Activated CD4-positive, alpha-beta T cell treated with anti-CD3 and anti-CD28 coated beads, Interleukin-10, Interleukin-2, amounts not matched to agents 100 ng/mL and 50 ng/mL, durations not matched to agents 16 hours and 8 hours (primary cell): Measurements from ENCODE around the gene TPM2.

Experiments
- DNase-seq: peaks from one replicate; pipeline ENCODE4 v3.0.0-alpha.2; 2020

Gene TPM2

DNA sequence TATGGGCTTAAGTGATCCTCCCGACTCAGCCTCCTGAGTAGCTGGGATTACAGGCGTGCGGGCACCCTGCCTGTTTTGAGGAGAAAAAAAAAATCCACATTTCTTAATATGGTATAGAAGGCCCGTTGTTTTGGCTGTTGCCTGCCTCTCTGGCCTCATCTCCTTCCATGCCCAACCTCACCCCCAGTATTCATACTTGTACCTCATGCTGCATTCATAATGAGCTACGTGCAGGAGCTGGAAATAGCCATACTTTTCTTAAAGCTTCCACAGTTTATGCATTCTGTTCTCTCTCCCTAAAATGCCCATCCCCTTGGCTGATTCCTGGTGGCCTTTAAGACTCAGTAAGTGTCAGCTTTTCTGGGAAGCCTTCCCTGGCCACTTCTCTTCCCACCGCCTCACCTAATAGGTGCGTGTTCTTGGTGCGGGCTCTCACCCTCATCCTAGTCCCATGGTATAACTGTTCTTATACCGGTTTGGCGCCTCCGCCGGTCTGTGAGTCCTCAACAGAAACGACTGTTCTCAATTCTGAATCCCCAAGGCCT is 2.1 kb upstream of the TPM2 start:
- no peak for DNase-seq

DNA sequence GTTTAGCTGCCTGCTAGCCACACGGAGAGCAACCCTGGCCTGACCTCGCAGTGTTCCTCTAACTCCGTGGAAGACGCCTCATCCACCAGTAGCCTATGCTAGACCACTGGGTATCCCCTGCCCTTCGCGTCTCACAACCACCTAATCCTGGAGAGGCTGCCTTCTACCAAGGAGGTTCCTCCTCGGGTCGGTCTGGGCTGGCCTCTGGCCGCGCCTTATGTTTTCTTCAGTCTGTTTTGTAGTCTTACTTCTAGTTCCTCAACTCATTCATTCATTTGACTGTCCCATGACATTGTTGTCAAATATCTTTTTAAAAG is 1.6 kb upstream of the TPM2 start:
- no peak for DNase-seq

DNA sequence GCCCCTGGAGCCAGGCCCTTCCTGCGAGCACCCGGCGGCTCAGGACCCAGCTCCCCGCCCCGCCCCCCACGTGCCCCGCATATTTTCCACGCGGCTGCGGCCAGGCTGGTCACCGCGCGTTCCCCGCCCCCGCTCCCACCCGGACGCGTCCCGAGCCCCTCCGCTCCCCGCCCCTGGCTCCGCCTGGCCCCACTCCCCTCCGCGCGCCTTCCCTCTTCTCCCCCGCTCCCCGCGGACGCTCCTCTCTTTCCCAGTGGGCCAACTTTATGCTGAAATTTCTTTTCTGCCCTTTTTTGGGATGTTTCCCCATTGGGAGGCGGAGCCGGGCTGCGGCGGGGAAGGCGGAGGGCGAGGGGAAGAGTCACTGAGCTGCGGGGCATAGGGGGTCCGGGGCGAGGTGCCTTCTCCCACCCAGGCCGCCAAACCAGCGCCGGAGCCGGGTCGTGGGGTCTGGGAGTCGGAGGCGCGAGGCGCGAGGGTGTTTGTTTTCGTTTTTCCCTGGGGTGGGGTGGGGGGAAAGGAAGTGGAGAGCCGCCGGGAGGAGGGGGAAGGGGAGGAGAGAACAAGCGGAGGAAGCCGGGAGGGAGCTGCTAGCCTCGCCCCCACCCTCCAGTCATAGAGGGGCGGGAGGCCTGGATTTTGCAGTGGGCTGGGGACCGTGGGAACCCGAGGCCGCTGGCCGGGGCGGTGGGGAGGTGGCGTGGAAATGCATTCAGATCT is 1.0 kb upstream of the TPM2 start:
- DNase-seq = peak; percentile 19

DNA sequence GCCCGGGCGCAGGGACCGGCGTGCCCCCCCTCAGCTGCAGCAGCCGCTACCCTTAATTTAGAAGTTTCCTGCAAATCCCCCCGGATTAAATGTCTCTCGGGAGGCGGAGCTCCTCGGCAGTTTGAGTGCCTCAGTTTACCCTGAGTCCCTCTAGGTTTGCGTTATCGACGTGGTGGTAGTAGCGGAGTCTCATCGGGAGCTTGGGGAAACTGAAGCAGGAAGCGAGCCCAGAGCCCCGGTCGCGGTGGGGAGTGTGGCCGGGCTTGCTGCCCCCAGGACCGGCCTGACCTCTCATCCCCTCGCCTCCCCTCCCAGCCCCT is 529 bp upstream of the TPM2 start:
- DNase-seq = no peak

DNA sequence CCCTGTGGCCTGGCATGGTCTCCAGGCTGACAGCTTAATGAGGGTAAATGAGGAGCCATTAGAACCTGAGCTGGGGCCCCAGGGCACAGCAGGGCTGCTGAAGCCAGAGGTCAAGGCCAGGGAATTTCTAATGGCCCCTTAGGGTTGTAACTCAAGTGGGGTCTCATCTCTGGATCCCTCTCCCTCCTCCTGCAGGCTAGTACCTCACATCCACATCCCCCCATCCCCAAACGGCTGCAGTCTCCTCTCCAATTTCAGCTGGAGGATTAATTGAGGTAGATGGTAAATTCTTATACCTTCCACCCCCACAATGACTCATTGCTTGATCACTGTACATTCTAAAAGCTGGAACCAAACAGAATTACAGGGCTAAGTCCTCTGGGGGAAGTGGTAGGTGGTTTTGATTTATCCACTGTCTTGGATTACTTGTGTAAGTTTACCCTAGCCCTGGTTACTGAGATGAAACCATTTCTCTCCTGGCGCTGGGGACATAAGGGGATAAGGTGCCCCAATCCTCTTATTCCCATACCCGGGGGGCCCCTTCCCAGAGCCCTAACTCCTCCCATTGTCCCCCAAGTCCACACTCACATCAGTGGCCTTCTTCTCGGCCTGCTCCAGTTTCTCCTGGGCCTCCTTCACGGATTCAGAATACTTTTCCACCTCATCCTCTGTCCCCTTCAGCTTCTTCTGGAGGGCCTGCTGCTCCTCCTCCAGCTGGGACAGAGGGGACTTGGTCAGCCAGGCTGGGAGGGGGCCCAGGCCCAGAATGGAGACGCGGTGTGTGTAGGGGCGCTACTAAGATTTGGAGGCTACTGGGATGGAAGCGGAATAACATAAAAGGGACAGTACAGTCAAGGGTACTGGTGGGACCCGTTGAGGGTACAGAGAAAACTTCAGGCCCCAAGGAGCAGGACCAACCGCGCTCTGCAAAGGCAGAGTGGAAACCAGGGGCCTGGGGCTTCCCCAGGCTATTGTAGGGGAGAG is 875 bp downstream of the TPM2 start:
- DNase-seq = peak; percentile 52

DNA sequence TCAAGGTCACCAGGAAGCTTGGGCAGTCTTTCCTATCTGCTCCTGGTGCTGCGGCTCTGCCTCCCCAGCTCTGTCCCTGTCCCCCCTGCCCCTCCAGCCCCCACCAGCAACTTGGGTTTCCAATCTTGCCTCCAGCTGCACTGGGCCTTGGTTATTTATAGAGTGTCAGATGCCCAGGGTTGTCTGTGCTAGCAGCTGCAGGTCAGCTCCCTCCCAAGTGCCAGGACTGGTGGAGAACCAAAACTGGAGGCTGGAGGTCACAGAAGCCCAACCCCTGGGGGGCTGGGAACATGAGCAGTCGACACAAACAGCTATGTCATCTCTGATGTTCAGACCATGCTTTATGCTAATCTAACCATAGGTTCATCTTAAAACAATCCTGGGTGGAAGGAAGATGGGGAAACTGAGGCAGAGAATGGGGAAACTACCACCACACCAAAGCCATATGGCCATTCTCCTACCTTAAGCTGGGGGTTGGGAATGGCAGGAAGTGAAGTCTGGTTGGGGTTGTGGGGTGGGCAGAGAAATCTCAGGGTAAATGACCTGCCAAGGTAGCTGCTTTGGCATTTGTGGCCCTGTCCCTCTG is 1.7 kb downstream of the TPM2 start:
- DNase-seq = no peak

DNA sequence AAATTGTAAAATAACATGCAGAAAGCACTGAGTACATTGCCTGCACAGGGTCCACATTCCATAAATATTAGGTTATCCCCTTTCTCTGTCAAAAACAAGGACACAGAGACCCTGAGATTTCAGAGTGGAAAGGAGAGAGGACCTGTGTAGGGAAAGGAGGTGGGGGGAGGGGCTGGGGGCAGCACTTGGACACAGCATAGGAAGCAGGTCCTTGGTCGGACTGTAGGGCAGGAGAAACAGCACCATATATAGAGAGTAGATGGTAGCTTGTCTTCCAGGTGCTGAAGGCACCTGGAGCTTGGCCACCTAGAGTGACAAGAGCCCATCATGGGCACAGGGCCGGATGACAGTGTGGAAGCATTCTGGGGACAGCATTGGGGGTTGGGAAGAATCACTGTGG is 2.4 kb downstream of the TPM2 start:
- DNase-seq = no peak

DNA sequence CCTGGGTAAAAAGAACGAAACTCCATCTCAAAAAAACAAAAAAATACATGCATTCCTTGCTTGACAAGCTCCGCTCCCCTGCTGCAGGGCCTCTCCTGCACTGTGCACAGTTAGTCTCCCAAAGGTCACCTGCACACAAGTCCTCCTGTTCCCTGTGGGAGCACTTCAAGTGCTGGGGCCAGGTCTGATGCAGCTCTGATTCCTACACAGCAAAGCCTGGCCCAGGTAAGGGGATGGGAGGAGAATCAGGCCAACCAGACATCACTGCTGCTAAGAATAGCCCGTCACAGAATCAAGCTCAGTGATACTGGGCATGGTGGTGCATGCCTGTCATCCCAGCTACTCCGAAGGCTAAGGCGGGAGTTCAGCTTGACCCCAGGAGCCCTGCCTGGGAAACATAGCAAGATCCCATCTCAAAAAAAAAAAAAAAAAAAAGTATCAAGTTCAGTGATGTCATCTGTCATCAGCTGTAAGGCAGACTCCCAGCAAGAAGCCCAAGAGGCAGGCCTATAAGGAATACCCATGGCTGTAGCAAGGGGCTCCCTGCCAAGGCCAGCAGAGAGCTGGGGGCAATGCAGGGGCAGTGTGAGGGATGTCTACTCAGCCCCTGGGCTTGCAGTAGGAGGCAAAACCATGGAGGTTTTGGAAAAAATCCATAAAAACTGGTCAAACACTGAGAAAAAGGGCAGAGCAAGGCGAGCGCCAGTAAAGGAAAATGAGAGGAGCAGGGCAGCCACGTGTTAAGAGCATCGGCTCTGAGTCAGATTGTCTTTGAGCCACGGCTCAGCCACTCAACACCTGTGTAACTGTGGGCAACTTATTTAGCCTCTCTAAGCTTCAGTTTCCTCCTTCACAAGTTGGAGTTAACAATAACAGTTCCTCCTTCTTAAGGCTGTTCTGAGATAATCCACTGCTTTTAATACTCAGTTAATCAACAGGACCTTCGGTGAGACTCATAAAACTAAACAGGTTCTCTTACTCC is 3.2 kb downstream of the TPM2 start:
- DNase-seq = no peak

DNA sequence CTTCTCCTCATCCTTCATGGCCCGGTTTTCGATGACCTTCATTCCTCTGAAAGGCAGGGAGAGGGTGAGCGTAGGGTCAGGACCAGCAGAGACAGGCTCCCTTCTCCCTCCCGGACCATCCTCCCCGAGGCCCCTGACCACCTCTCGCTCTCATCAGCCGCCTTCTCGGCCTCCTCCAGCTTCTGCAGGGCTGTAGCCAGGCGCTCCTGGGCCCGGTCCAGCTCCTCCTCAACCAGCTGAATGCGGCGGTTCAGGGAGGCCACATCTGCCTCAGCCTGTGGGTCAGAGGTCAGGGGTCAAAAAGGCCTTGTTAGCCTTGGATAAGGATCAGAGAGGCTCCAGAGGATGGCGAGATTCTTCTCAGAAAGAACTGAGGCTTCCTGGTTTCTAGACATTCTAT is 4.2 kb downstream of the TPM2 start:
- DNase-seq = no peak

DNA sequence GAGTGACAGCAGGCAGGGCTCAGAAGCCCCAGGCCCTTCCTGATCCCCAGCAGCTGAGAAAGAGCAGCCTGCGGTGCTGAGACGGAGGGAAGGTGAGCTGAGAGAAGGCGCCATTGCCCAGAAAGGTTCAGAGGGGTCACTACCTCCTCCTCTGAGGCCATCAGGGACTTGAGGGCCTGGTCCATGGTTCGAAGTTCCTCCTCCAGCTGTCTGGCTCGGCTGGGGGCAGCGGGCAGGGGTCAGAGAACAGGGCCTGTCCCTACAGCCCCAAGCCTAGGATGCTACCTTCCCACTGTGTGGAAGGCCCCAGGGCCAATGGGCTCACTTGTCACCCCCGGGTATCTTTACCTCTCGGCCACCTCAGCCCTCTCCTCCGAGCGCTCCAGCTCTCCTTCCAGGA is 4.8 kb downstream of the TPM2 start:
- DNase-seq = no peak

DNA sequence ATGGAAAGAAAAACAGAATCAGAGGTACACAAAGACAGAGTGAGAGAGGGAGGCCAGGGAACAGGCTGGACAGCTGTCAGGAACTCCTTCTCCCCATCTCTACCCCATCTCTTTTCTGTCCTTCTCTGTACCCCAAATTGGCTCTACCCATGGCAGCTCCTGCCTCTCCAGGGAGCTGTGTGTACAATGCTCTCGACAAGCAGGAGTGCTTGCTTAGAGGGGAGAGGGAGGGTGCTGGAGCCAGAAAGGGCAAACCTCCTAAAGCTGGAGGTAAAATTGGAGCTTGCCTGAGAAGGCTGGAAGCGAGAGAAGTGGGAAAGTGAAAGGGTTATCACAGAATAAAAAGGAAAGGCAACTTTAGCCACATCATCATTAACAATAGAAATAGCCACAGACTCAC is 6.4 kb downstream of the TPM2 start:
- DNase-seq = no peak

DNA sequence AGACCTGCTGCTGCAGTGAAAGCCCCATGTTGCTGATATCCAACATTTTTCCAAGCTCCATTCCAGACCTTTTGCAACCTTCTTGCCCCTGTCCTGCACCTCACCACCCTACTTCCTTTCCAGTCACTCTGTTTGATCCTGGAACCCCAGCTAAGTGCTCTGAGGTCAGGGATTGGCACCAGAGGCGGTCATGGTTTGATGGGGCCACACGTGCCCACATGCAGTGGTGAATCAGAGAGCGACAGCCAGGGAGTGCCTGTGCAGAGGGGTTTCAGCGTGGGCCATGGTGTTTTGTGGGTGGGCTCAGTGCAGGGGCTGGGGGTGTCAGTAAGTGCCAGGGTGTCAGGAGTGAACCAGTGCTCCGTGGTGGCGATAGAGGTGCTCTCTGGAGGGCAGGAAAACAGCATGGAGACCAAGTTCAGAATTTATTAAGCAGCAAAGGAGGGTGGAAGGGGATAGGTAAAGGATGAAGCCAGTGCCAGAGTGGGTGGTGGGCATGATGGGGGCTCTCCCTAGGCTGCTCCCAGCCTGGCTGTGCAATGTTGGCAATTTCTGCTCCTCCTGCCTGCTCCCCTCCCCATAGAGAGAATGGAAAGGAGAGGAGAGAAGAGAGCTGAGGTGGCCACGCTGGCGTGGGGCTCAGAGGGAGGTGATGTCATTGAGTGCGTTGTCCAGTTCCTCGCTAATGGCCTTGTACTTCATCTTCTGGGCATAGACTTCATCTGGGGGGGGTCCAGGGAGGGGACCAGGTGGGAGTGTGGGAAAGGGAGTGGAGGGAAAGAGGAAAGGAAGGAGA is 7.0 kb downstream of the TPM2 start:
- DNase-seq = no peak

DNA sequence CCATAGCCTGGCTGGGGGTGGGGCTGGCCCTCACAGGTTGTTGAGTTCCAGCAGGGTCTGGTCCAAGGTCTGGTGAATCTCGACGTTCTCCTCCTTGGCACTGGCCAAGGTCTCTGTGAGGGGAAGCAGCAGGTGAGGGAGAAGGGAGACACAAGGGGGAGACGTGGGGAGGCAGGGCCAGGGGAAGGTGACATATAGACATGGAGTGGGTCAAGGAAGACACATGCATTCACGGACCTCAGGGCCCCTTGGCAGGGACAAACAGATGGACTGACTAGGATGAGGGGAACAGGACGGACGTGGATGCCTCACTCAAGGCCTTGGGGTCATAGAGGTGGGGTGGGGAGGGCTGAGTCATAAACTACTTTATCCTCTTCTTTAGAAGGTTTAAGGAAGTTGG is 7.7 kb downstream of the TPM2 start:
- DNase-seq = no peak

DNA sequence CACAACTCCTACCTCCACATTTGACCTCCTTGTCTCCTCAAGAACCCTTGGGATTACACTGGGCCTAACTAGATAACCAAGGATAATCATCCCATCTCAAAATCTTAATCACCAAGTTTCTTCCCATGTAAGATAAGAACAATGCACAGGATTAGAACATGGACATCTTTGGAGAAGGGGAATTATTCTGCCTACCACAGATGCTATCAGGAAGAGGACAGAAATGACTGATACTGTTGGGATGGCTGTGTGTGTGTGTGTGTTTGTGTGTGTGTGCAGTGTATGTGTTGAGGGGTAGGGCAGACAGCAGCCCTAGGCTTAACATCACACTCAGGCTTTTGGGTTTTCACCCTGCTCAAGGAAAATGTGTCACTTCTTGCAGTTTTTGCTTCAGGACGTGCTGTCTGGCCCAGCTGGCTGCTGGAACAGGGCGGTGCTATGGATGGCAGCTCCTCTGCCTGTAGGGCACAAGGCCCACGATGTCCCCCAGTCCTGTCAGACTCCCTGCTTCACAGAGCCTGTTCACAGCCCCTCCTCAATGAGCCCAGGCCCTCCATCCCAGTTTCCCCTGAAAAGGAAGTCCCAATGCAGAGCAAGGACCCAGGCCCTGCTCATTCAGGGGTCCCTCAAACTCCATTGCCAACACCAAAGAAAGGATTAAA is 8.3 kb downstream of the TPM2 start:
- DNase-seq = no peak

DNA sequence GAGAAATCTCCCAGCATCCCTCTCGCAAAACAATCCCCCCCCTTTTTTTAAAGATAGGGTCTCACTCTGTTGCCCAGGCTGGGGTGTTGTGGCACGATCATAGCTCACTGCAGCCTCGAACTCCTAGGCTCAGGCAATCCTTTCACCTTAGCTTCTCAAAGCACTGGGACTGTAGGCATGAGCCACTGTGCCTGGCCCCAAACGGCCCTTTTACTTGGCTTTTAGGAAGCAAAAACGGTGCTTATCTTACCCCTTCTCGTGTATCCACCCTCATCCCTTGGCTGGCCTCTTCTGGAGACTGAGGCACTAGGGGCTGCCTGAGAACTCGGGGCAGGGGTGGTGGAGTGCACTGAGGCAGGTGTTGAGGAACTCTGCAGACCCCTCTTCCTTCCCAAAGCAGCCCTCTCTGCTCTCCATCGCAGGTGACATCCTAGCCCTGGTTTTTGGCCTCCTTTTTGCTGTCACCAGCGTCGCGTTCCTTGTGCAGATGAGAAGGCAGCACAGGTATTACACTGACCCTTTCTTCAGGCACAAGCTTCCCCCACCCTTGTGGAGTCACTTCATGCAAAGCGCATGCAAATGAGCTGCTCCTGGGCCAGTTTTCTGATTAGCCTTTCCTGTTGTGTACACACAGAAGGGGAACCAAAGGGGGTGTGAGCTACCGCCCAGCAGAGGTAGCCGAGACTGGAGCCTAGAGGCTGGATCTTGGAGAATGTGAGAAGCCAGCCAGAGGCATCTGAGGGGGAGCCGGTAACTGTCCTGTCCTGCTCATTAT is 9.2 kb downstream of the TPM2 start:
- no peak for DNase-seq

DNA sequence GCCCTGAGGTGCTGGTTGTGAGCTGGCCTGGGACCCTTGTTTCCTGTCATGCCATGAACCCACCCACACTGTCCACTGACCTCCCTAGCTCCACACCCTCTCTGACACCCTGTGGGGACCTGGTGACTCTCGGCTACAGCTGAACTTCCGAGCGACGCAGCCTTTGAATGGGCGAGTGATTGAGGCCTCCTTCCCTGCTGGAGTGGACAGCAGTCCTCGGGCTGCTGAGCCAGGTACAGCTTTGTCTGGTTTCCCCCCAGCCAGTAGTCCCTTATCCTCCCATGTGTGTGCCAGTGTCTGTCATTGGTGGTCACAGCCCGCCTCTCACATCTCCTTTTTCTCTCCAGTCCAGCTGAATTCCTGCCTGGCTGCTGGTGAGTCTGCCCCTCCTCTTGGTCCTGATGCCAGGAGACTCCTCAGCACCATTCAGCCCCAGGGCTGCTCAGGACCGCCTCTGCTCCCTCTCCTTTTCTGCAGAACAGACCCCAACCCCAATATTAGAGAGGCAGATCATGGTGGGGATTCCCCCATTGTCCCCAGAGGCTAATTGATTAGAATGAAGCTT is 9.9 kb downstream of the TPM2 start:
- DNase-seq = no peak

DNA sequence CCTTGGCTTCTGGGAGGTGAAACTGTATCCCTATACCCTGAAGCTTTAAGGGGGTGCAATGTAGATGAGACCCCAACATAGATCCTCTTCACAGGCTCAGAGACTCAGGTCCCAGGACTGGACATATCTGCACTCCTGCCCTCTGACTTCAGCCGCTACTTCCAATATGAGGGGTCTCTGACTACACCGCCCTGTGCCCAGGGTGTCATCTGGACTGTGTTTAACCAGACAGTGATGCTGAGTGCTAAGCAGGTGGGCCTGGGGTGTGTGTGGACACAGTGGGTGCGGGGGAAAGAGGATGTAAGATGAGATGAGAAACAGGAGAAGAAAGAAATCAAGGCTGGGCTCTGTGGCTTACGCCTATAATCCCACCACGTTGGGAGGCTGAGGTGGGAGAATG is 10.6 kb downstream of the TPM2 start:
- DNase-seq = no peak

DNA sequence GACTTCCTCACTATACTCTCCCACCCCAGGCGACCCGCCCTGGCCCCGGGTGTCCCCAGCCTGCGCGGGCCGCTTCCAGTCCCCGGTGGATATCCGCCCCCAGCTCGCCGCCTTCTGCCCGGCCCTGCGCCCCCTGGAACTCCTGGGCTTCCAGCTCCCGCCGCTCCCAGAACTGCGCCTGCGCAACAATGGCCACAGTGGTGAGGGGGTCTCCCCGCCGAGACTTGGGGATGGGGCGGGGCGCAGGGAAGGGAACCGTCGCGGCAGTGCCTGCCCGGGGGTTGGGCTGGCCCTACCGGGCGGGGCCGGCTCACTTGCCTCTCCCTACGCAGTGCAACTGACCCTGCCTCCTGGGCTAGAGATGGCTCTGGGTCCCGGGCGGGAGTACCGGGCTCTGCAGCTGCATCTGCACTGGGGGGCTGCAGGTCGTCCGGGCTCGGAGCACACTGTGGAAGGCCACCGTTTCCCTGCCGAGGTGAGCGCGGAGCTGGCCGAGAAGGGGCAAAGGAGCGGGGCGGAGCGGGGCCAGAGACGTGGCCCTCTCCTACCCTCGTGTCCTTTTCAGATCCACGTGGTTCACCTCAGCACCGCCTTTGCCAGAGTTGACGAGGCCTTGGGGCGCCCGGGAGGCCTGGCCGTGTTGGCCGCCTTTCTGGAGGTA is 13.9 kb downstream of the TPM2 start:
- no peak for DNase-seq

DNA sequence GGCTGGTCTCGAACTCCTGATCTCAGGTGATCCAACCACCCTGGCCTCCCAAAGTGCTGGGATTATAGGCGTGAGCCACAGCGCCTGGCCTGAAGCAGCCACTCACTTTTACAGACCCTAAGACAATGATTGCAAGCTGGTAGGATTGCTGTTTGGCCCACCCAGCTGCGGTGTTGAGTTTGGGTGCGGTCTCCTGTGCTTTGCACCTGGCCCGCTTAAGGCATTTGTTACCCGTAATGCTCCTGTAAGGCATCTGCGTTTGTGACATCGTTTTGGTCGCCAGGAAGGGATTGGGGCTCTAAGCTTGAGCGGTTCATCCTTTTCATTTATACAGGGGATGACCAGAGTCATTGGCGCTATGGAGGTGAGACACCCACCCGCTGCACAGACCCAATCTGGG is 14.5 kb downstream of the TPM2 start:
- no peak for DNase-seq

DNA sequence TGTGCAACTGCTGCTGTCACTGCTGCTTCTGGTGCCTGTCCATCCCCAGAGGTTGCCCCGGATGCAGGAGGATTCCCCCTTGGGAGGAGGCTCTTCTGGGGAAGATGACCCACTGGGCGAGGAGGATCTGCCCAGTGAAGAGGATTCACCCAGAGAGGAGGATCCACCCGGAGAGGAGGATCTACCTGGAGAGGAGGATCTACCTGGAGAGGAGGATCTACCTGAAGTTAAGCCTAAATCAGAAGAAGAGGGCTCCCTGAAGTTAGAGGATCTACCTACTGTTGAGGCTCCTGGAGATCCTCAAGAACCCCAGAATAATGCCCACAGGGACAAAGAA is 15.7 kb downstream of the TPM2 start:
- DNase-seq = no peak
